Stimulated activated CD4-positive, alpha-beta T cell treated with anti-CD3 and anti-CD28 coated beads, Interleukin-1b, Interleukin-23, amount 100 ng/mL, for 4 hours (primary cell): ENCODE data around the gene NAT10.

Source experiments
- DNase-seq, 2 donors: peaks; one replicate each; pipeline ENCODE4 v3.0.0-alpha.2; 2020; ENCODE audit warnings: low read depth in 2 of 2

The NAT10 gene

GRCh38 chr11:34105957-34106504 is 602 bp downstream of the NAT10 start:
- DNase-seq: no peak

DNA sequence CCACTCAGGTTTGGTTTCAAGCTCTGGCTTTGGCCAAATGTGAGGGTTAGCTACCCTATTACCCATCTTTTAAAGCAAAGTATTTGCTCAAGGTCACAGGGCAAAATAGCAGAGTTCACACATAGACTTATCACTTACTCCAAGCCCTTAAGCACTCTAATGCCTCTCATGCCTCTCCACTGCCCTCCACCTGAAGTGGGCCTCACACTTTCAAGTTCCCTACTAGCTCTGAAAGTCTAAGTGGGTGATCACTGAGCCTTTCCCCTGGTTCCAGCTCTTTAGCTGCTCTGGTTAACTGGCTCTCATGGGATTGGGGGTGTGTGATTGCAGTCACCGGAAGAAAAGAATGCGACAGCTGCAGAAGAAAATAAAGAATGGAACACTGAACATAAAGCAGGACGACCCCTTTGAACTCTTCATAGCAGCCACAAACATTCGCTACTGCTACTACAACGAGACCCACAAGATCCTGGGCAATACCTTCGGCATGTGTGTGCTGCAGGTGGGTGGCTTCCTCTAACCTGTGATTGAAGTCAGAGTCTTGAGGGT is 6.4 kb downstream of the NAT10 start:
- no peak for DNase-seq

GRCh38 chr11:34114014-34114413 is 8.6 kb downstream of the NAT10 start:
- no peak for DNase-seq

DNA sequence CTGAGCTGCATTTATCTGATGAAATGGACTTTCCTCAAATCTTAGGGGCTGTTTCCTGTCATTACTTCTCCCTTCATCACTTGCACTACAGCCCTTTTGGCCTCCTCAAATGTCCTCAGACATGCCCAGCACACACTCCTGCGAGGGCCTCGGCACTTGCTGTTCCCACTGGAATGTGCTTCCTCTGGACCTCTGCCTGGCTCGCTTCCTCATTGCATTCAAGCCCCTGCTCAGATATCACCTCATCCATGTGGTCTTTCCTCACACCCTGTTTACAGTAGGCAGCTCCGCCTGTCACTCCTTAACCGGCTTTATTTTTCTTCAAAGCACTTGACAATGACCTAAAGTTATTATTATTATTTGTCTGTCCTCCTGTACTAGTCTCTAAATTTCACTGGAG is 9.0 kb downstream of the NAT10 start:
- DNase-seq: no peak

DNA sequence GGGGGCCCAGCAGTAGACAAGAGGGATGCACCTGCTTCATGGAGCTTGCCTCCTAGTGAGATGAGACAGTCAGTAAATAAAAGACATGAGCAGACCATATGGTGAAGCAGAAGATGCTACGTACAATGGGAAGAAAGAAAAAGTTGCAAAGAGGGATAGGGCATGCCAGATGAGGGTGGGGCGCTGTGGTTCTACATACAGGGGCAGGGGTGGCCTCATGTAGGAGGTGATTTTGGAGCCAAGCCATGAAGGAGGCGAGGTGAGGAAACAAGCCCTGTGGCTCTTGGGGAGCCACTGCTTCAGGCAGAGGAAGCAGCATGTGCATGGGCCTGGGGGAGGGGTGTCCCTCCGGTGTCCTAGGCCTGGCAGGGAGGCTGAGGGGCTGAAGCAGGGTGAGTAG is 15.2 kb downstream of the NAT10 start:
- DNase-seq: no peak

DNA sequence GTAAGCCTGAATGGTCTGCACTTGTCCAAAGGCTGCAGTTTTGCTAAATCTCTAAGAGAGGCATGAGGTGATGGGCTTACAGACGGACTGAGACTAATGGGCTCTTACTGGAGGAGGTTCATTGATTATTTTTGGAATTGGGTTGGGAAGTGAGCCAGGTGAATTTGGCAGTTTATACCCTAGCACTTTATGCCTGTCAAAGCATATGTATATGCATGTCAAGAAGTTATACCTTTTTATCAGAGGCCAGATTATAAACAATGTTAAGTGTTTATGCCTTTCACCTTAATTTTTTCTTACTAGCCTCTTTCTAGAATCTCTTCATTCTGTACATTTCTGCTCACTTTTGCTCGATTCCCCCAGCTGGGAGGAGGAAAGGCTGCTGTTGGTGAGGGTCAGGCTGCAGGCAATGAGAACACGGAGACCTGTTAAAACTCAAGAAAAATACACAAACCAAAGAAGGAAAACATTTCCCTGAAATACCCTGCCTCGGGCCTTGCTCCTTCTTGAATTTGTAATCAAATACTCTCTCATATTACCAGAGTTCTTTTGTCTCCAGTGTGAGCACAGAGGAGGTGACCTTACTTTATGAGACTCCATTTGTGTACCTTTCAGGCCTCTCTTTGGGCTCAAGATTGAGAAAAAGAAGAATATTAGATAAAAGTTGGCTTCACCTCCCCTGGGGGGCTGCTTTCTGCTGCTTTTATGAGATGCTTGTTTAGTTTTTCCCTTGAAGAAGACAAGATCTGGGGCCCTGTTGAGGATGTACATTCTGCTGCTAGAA is 19.6 kb downstream of the NAT10 start:
- no peak for DNase-seq

- no peak for DNase-seq
These were observed 21.8 kb downstream of the NAT10 start for GRCh38 chr11:34126959-34127848.

GRCh38 chr11:34128824-34129223 is 23.4 kb downstream of the NAT10 start:
- DNase-seq: no peak

GRCh38 chr11:34132261-34132965 is 27.0 kb downstream of the NAT10 start:
- DNase-seq: no peak

GRCh38 chr11:34134765-34135164 is 29.3 kb downstream of the NAT10 start:
- DNase-seq: no peak

GRCh38 chr11:34135439-34135838 is 30.0 kb downstream of the NAT10 start:
- DNase-seq: no peak

DNA sequence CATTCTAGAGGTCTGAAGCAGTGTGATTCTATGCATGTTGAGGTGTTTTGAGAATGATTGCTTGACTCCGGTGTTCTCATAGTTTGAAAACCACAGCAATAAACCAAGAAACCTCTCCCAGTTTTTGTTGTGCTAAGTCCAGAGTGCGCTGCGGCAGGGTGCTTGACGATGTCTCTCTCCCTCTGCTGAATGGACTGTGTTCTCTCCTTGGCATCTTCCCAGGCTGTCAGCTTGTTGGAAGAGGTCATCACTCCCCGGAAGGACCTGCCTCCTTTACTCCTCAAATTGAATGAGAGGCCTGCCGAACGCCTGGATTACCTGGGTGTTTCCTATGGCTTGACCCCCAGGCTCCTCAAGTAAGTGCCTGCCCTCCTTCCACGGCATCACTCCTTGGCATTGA is 31.0 kb downstream of the NAT10 start:
- DNase-seq: no peak

DNA sequence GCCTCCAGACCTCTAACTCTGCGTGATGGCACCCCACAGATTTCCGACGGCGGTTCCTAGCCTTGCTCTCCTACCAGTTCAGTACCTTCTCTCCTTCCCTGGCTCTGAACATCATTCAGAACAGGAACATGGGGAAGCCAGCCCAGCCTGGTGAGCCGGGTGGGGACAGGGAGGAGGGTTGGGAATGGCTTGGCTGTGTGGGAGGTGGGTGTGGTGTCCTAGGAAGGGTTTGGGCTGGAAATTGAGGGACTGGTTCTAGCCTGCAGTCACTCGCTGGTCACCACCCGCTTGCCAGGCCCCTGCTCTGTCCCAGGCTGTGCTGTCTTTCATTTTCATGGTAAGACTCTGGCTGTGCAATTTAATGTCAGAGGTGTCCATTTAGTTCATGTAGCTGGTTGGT is 33.9 kb downstream of the NAT10 start:
- no peak for DNase-seq

GRCh38 chr11:34140149-34140548 is 34.7 kb downstream of the NAT10 start:
- no peak for DNase-seq

DNA sequence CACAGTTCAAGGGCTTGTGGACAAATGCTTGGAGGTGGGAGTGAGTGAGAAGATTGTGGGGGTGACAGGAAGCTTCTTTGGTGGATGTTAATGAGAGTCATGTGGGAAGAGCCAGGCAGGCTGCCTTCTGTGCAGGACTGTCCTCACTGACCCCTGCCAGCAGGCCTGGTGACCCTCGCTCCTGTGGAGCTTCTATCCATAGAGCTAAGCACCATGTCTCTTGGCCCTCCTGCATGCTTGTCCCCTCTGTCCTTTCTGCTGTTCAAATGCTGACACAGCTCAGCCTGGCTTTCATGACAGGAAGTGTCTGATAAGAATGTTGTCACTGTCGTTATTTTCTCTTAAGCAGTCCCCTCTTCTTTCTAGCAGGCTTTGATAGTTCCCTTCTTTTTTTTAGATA is 37.6 kb downstream of the NAT10 start:
- no peak for DNase-seq

DNA sequence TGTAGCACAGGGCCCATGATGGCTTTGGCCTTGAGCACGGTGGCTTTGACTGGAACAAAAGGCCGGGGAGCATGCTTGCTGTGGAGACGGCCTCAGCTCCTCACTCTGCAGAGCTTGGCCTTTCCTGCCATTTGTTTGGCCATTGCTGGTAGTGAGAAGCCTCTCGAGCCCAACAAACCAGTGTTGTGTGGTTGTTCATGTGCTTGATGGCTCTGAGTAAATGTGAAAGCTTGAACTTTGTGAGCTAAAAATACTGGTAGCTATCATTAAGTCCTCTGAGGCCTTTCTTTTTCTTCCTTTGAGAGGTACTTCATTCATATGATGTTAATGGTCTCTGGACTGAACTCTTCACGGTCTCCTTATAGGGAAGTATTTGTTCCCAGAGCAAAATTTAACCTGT is 39.6 kb downstream of the NAT10 start:
- DNase-seq: no peak

GRCh38 chr11:34145847-34146381 is 40.5 kb downstream of the NAT10 start:
- DNase-seq: no peak

DNA sequence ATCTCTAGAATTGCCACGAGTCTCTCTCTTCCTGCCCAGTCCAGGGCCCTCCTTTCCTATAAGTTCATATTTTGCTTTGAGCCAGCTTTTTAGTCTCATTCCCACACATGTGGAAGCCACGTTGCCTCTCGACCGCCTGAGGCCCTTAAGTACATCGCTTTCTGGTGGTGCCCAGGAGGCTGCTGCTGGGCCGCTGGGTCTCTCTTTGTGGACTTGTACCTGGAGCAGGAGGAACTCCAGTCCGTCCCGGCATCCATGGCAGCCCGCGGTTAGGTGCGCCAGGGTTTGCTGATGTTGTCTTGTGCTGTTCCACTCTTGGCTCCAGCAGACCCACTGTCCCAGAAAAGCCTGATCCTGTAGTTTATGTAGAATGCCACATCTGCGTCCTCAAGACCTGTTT is 41.0 kb downstream of the NAT10 start:
- no peak for DNase-seq

GRCh38 chr11:34146866-34147265 is 41.4 kb downstream of the NAT10 start:
- no peak for DNase-seq

DNA sequence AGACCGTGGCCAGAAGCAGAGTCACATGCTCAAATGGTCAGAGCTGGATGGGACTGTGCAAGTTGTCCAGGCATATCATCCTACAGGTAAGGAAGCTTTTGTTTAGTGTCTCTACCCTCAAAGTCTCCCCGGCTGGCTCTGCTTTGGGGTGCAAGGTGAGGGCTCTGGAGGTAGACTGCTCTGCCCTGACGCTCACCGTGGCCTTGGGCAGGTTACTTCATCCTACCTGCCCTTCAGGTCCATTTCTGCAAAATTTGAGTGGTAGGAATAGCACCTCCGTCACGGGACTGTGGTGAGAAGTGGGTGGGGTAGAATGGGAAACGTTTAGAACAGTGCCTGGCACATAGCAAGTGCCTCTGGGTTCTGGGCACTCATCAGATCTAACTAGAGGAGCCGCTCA is 42.2 kb downstream of the NAT10 start:
- DNase-seq: no peak

GRCh38 chr11:34148504-34149165 is 43.2 kb downstream of the NAT10 start:
- DNase-seq: no peak
